LNCaP clone FGC (cell line): Measurements from ENCODE around the gene UAP1L1.

Source experiments
- DNase-seq: peaks from one replicate; pipeline ENCODE4 v3.0.0-alpha.2; 2011; ENCODE audit warnings: low read depth
- H3K4me3 ChIP-seq: 2 replicates; pipeline ENCODE4 v1.5.1; 2011; ENCODE audit warnings: mild to moderate bottlenecking, low read depth, low read length, control low read depth
- CTCF ChIP-seq: IDR thresholded peaks from 2 replicates; pipeline ENCODE4 v1.5.1; 2012; ENCODE audit warnings: mild to moderate bottlenecking; ENCODE audit not compliant: control insufficient read depth, insufficient read depth; ENCODE audit errors: extremely low read depth

UAP1L1 gene

GRCh38 chr9:137048655-137049543 is 28.4 kb upstream of the UAP1L1 start:
- no peak overlapping the region for H3K4me3 ChIP-seq
- no peak for TF ChIP-seq CTCF
- DNase-seq = no peak

GRCh38 chr9:137049544-137050449 is 27.5 kb upstream of the UAP1L1 start:
- DNase-seq = no peak
- TF ChIP-seq CTCF = peak; percentile 46
- H3K4me3 ChIP-seq = no peak overlapping the region

GRCh38 chr9:137050570-137050969 is 26.7 kb upstream of the UAP1L1 start:
- no peak for TF ChIP-seq CTCF
- H3K4me3 ChIP-seq = no peak overlapping the region
- DNase-seq = no peak

- H3K4me3 ChIP-seq = no peak overlapping the region
- no peak for DNase-seq
- no peak for TF ChIP-seq CTCF
Measured at GRCh38 chr9:137051145-137051724, 26.1 kb upstream of the UAP1L1 start.

- no peak for TF ChIP-seq CTCF
- no peak overlapping the region for H3K4me3 ChIP-seq
- no peak for DNase-seq
Measured at GRCh38 chr9:137052293-137052692, 25.0 kb upstream of the UAP1L1 start.

- peak overlapping the region; percentile 56 for H3K4me3 ChIP-seq
- no peak for DNase-seq
- no peak for TF ChIP-seq CTCF
Measured at GRCh38 chr9:137052998-137053943, 24.0 kb upstream of the UAP1L1 start.
